Activated T-helper 1 cell treated with anti-CD3 and anti-CD28 coated beads, Interleukin-2, amount 50 U/mL, for 16 hours (primary cell): ENCODE measurements around the gene KRTAP4-5.
"Not testable (repeated sequence)": the region's sequence is repeated elsewhere in the genome, so short reads cannot be mapped to it uniquely, and the experiment has no call there.

Source experiments
- DNase-seq, 2 donors: peaks; one replicate each; pipeline ENCODE4 v3.0.0-alpha.2; 2020; ENCODE audit warnings: low read depth in 1 of 2, low spot score in 1 of 2

Gene KRTAP4-5

DNA sequence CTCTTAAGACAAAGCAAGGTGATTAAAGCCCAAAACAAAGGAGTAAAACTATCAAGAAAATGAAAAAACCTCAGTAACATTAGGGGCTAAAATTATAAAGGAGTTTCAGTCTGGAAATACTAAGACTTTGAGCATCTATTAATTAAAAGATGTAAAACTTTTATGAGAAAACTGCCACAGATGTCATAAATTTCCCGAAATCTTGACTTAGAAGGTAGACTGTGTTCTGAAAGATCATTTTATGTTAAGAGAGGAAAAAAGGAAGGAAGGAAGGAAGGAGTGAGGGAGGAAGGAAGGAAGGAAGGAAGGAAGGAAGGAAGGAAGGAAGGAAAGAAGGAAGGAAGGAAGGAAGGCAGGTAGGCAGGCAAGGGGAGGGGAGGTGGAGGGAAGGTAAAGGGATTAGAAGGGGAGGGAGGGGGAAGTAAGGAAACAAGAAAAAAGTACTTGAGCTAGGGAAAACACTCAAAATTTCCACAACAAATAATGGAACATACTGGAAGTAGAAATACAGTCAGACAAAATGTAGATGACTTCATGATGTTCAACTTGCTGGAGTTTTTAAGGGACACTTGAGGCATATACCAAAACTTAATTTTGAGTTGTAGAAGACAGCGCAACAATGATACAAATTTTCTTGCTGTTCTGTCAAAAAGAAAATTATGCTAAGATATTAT lies 2.0 kb downstream of the KRTAP4-5 start:
- no peak for DNase-seq

DNA sequence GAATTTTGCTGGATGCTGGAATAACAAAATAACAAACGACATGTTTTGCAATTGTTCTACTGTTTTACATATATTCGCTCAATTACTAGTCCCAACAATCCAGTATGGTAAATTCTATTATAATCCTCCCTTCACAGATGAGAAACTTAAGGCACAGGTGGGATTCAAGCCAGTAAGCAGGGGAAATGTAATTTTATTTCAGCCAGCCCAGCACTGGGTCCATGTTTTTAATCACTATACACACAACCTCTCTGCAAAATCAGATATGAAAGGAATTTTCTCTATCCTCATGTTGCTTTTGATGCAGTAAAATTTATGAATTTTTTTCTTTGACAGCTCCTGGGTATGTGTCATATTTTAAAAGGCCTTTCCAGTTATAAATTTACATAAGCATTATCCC lies 4.4 kb downstream of the KRTAP4-5 start:
- no peak for DNase-seq

DNA sequence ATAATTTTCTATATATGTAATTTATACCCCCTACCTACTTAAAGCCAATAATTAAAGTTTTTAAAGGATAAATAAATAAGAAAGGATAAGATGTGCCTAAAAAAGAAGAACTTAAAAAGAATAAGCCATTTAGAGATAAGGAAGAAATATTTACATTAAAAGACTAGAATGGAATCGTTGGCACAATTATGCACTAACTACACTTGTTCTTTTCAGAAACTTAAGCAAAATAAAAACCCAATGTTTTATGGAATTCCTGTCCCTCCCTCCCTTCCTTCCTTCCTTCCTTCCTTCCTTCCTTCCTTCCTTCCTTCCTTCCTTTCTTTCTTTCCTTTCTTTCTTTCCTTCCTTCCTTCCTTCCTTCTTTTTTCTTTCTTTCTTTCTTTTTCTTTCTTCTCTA lies 4.8 kb downstream of the KRTAP4-5 start:
- no peak for DNase-seq

DNA sequence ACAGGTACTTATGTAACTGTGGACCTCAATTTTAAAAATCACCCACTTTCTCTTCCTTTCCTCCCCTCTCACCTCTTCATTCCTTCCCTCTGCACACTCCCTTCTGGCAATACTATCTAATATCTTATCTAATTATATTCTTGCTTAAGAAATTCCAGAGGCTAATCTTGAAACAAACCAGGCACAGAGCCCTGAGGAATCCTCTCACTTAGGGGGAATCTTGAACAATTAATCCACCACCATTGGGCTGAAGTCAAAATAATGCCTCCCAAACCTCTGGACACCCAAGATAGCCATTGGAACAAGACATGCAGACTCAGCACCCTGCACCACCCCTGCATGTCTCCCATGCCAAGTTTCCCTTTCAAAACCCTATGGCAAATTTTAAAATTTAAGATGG lies 8.3 kb downstream of the KRTAP4-5 start:
- no peak for DNase-seq

DNA sequence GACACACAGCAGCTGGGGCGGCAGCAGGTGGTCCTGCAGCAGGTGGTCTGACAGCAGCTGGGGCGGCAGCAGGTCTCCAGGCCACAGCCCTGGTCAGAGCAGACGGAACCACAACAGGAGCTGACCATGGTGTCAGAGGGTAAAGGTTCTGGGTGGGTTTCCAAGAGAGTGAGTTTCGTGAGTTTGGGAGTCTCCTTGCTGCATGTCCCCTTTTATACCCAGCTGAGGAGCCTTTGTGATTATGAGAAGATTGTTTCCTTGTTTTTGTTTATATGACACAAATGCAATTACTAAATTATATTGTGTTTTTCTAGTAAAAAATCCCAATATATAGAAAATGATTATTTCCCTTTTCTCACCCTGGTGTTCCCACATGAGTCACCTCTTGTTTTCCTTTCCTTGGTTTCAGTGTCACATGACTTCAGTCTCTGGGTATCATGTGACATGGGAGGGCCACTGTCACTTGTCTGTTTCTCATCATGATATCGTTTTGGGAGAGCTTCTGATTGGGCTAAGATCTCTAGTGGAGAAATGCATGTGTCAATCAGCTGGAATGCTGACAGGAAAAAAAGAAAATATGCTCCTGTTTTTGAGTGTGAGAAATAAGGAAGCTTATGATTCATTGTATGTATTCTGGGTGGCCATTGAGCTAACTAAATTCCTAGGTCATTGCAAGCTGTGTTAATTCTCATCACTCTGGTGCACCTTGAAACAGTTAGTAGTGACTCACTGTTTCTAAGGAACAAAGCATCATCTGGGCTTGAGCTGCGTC lies 9.1 kb downstream of the KRTAP4-5 start, which contains the start of gene KRTAP4-6:
Gene KRTAP4-6, minus strand, starts transcription at position 185 of the 772 bp plus-strand sequence. Its CDS starts 57 bp downstream, at position 128.
- no peak for DNase-seq

DNA sequence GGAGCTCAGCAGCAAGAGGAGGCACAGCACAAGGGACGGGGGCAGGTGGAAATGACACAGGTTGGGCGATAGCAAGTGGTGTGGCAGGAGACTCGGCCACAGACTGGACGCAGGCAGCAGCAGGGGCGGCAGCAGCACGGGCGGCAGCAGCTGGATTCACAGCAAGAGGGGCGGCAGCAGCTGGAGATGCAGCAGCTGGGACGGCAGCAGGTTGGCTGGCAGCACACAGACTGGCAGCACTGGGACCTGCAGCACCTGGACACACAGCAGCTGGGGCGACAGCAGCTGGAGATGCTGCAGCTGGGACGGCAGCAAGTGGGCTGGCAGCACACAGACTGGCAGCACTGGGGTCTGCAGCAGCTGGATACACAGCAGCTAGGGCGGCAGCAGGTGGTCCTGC lies 9.8 kb downstream of the KRTAP4-5 start:
- not testable (repeated sequence) for DNase-seq

DNA sequence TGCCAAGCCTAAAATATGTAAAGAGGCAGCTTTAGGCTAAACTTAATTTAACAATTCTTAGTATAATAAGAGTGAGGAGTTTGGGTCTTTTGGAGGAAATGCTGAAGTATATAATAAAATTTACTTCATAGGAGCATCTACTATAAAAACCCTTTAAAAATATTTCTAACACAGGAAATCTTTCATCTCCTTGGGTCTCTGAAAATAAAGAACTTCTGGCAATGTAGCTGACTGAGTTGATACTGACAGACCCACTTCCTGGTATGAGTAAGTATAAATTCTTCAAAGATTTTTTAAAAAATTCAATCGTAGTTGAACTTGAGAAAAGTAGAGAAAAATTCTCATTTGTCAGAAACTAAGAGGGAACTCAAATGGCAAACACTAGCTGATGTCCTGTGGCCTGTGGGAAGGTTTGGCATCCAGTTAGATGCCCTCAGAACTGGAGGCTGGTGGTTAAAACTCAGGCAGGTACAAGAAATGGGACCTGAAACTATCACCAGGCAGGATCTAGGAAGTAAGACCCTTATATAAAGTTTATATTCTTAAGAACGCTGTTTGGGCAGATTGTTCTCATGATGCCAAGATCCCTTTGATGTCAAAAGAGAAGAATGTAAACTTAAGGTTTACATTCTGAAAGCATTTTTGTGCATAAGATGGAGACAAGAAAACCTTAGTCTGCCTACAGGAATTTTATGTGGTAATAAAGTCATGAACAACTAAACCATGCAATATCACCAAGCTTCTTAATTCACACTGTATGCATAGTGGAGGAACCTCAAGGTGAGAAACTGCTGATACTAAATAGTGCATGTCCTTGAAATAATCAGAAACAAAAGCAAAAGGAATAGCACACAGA lies 15.5 kb downstream of the KRTAP4-5 start:
- DNase-seq = no peak

DNA sequence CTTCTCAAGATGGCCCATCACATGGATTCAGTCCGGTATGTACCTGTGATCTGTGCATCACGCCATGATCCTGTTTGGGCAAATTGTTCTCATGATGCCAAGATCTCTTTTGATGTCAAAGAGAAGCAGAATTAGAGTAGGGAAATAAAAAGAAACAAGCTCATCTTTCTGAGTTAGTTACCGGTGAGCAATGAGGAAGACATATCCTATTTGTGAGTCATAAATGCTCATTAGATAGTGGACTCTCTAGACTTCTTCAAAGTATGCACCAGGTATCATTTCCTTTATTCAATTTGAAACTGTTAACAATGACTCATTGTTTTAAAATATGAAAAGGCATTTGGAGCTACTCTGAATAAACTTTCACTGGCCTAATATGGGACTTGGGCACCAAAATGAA lies 17.6 kb downstream of the KRTAP4-5 start:
- no peak for DNase-seq

DNA sequence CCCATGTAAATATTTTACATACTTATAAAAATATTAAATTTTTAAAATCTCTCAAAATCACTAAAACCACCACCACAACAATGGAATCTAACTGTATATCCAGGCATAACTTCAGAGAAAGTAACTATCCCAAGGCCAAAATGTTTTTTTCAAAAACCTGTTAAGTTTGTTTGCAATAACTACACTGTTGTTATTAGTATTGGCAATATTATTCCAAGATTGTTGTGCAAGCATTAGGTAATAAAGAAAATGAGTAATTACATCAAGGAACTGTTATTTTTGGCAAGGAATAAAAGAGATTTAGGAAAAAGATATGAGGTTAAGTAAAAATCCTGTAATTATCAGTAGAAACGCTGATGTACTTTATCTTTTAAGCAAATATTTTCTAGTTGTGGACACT lies 22.3 kb downstream of the KRTAP4-5 start:
- no peak for DNase-seq

DNA sequence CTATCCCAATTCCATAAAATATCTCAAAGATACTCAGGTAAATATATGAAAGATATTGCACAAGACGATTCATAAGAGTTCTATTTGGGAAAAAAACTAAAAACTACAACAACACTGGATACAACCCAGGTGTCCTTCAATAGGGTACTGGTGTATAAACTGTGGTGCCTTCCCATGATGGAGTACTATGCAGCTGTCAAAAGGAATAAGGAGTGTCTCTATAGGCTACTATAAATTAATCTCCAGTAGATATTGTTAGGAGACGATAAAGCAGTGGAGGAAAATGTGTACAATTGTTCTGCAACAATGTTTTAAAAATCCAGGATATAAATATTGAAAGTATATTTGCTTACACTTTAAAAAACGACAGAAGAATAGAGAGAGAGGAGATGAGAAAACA lies 23.2 kb downstream of the KRTAP4-5 start:
- no peak for DNase-seq

DNA sequence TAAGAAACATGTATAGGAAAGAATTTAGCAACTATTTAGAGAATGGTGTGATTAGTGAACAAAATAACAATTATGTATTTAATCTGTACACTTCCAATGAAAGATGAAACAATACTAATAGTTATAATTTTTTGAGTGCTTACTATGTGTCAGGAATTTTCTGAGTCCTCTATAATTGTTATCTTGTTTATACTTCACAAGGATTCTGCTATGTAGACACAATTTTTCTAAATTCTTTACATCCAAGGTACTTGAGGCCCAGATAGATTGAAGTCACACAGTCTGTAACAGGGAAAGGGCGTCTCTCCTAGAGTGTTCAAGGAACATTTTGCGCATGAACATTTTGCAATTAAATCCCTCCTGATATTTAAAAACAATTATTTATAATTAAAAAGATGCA lies 24.6 kb downstream of the KRTAP4-5 start:
- no peak for DNase-seq

DNA sequence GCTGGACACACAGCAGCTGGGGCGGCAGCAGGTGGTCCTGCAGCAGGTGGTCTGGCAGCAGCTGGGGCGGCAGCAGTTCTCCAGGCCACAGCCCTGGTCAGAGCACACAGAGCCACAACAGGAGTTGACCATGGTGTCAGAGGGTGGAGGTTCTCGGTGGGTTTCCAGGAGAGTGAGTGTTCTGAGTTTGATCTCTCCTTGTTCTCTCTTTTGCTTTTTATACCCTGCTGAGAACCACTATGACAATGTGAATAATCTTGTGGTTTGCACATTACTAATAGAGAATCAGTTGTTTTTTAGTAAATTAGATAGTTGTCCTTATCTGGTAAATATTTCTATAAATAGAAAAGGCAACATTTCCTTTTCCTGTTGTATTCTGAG lies 25.6 kb downstream of the KRTAP4-5 start, which contains the start of gene KRTAP4-12:
Gene KRTAP4-12, minus strand, starts transcription at position 192 of the 381 bp plus-strand sequence. Its CDS starts 60 bp downstream, at position 132.
- not testable (repeated sequence) for DNase-seq

DNA sequence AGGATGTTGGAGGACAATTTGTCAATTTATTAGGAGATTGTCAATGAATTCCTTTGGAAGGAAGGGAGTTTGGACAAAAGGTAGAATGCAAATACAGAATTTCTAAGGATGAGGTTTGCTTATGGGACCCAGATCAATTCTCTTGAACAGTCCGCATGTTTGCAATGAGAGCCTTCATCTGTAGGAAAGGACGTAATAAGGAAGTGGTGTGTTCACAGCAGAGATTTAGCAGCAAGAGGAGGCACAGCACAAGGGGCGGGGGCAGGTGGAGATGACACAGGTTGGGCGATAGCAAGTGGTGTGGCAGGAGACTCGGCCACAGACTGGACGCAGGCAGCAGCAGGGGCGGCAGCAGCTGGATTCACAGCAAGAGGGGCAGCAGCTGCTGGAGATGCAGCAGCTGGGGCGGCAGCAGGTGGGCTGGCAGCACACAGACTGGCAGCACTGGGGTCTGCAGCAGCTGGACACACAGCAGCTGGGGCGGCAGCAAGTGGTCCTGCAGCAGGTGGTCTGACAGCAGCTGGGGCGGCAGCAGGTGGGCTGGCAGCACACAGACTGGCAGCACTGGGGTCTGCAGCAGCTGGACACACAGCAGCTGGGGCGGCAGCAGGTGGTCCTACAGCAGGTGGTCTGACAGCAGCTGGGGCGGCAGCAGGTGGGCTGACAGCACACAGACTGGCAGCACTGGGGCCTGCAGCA lies 26.2 kb downstream of the KRTAP4-5 start:
- not testable (repeated sequence) for DNase-seq

DNA sequence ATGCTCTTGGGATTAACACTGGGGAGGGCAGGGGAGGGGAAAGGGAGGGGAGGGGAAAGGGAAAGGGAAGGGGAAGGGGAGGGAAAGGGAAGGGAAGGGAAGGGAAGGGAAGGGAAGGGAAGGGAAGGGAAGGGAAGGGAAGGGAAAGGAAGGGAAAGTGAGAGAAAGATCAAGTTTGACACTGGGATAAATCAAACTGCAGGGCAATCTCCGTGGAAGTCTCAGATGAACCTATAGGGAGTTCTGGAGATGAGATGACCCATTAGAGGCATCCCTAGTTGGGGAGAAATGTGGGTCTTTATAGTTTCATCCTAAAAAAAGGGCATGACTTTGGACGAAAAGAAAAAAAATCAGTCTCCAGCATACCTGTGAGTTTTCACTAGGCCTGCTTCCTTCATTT lies 27.9 kb downstream of the KRTAP4-5 start:
- no peak for DNase-seq

DNA sequence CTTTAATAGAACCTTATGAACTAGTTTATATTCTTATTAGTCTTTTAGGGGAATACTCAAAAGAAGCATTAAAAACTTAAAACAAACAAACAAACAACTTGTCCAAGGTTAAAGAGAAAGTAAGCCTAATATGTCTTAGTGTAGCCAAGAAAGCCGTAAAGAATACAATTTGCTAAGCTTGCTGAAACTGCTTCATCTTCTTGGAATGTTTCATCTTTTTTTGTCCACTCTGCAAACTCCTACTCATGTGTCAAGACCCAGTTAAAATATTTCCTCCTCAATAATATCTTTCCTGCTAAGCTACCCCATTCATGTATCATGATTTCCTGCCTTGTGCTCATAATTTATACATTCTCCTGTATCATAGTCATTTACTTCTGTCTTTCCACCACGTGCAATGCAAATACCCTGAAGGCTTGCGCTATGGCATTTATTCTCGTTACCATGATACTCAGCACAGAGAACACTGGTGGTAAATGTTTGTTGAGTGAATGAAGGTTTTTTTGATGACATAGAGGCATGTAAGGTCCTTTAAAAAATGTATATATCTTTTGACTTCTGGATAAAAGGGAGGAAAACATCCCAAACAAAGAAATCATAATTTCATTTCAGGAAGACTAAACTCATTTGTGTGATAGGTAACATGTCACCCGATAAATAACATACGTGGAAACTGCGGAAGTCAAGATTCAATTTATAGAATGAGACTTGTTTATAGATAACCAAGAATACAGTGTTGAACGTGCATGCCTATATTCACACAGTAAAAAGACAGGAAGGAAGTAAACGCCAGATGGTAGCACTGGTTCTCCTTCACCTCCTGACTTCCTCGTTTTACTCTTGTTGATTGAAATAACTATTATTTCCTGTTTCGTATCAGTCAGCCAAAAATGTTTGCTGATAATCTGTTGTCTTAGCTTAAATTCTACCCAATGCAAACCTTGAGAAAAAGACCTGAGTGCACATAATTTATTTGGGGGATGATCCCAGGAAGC lies 29.6 kb downstream of the KRTAP4-5 start:
- not testable (repeated sequence) for DNase-seq

DNA sequence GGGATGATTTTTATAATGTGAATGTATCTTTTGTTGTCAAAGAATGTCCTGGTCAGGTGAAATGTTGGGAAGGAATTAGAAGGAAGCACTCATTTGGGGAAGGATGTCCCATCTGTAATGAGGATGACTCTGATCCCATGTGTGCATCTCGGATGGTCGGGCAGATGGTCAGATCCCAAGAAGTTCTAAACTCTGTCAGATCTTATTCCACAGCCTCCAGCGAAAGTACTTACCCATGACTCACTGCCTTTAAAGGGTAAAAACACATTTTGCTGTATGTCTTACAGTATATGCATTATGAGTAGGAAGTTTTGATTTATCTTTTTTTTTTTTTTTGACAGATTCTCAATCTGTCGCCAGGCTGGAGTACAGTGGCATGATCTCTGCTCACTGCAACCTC lies 30.9 kb downstream of the KRTAP4-5 start:
- DNase-seq = no peak

DNA sequence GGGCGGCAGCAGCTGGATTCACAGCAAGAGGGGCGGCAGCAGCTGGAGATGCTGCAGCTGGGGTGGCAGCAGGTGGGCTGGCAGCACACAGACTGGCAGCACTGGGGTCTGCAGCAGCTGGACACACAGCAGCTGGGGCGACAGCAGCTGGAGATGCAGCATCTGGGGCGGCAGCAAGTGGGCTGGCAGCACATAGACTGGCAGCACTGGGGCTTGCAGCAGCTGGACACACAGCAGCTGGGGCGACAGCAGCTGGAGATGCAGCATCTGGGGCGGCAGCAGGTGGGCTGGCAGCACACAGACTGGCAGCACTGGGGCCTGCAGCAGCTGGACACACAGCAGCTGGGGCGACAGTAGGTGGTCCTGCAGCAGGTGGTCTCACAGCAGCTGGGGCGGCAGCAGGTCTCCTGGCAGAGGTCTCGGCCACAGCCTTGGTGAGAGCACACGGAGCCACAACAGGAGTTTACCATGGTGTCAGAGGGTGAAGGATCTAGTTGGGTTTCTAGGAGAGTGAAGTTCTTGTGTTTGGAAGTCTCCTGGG lies 31.7 kb downstream of the KRTAP4-5 start, which contains the start of gene KRTAP4-11:
Gene KRTAP4-11, minus strand, starts transcription at position 528 of the 541 bp plus-strand sequence. Its CDS starts 58 bp downstream, at position 470.
- DNase-seq = not testable (repeated sequence)

DNA sequence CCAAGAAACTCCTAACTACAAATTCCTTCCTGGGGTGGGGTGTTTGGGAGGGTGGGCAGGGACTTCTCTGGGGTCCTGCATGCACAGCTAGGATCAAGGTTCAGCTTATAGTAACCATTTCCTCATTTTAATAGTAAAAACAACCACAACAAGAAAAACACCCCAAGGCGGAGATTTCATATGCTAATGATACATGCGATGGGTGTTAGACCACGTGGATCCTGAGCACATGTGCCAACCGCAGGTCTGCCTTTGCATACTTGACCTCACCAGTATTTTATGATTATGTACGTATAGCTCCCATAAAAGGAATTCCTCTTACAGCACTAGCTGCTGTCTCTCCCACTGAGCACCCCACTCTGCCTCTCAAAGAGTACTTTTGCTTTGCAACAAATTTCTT lies 33.3 kb downstream of the KRTAP4-5 start:
- DNase-seq = no peak

DNA sequence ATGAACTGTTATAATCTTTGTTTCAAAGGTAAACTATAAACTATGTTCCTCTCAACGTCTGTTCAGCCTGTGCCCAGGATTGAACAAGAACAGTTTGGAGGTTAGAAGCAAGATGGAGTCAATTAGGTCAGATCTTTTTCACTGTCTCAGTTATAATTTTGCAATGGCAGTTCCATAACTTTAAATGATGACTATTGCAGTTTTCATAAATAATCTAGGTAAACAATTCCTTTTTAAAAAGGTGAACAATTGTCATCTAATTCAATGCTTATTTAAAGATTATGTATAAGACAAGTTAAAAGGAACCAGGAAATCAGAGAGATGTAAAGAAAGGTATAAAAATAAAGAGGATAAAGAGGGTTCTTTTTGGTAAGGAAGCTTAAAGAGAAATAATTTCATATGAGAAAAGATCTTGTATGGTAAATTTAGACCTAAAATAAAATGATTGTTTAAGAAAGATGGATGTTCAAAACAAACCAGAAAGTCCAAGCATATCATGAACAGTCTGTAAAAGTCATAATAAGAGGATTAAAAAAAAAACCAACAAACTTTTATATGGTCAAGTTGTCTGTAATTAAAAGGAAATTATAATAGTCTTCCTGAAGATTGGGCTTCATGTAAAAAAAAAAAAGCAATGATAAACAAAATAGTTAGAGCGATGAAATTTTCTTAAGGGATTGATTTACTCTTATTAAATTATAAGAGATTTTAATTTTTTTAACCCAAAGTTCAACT lies 38.3 kb downstream of the KRTAP4-5 start:
- no peak for DNase-seq
